H1 (cell line): ENCODE results near the gene WDR93.

Experiments
- CREB1 ChIP-seq: IDR thresholded peaks from 2 replicates; pipeline ENCODE4 v1.6.1; 2012; ENCODE audit warnings: inconsistent platforms
- EP300 ChIP-seq, 2 experiments: IDR thresholded peaks; 1 replicate in 1 of 2; 2 replicates in 1 of 2; pipeline ENCODE4 v1.6.1; 2011 to 2012; ENCODE audit warnings: low read depth in 2 of 2, low read length in 2 of 2, mild to moderate bottlenecking in 2 of 2, borderline replicate concordance in 1 of 2, inconsistent platforms in 1 of 2, moderate library complexity in 1 of 2
- EZH2 ChIP-seq: fragments of 200-600 bp; sonication (generic); IDR thresholded peaks from 2 replicates; pipeline ENCODE4 v1.7.1; 2012; ENCODE audit warnings: low read depth, mild to moderate bottlenecking, moderate library complexity, low read length, inconsistent platforms; ENCODE audit not compliant: severe bottlenecking
- FOSL1 ChIP-seq: IDR thresholded peaks from 2 replicates; pipeline ENCODE4 v1.6.1; 2011; ENCODE audit warnings: mild to moderate bottlenecking, low read depth, low read length, moderate library complexity; ENCODE audit not compliant: insufficient read depth
- GTF2F1 ChIP-seq: IDR thresholded peaks from 2 replicates; pipeline ENCODE4 v1.6.1; 2012; ENCODE audit warnings: low read depth, low read length, improper control_type of control experiment, borderline replicate concordance
- MAFK ChIP-seq: IDR thresholded peaks from 2 replicates; pipeline ENCODE4 v1.6.1; 2012; ENCODE audit warnings: low read depth, mild to moderate bottlenecking, improper control_type of control experiment, low read length
- POLR2A ChIP-seq, 2 experiments: IDR thresholded peaks; 1 replicate in 1 of 2; 2 replicates in 1 of 2; pipeline ENCODE4 v1.6.1; 2011; ENCODE audit warnings: low read depth in 2 of 2, low read length in 2 of 2, mild to moderate bottlenecking in 2 of 2; ENCODE audit errors: control extremely low read depth in 1 of 2
- POLR2AphosphoS5 ChIP-seq: IDR thresholded peaks from 2 replicates; pipeline ENCODE4 v1.6.1; 2011; ENCODE audit warnings: low read depth, low read length
- RBBP5 ChIP-seq: IDR thresholded peaks from 2 replicates; pipeline ENCODE4 v1.7.1; 2012; ENCODE audit warnings: low read depth, mild to moderate bottlenecking, inconsistent platforms, low read length, moderate library complexity, borderline replicate concordance
- SIX5 ChIP-seq: IDR thresholded peaks from 2 replicates; pipeline ENCODE4 v1.6.1; 2011; ENCODE audit warnings: mild to moderate bottlenecking, low read depth, low read length
- SP1 ChIP-seq: IDR thresholded peaks from 2 replicates; pipeline ENCODE4 v1.6.1; 2011; ENCODE audit warnings: low read depth, low read length
- SRF ChIP-seq: IDR thresholded peaks from 2 replicates; pipeline ENCODE4 v1.6.1; 2011; ENCODE audit warnings: mild to moderate bottlenecking, low read depth, low read length, moderate library complexity
- TAF1 ChIP-seq: IDR thresholded peaks from 2 replicates; pipeline ENCODE4 v1.6.1; 2011; ENCODE audit warnings: mild to moderate bottlenecking, low read depth, low read length
- TF ChIP-seq, protein P1 (sequence below), 3 experiments: IDR thresholded peaks; 1 replicate in 2 of 3; 2 replicates in 1 of 3; pipeline versions ENCODE4 v1.5.1 to v1.6.1; 2011; ENCODE audit warnings: low read length in 3 of 3, mild to moderate bottlenecking in 3 of 3, inconsistent platforms in 2 of 3, low read depth in 1 of 3, moderate library complexity in 1 of 3; ENCODE audit not compliant: insufficient read depth in 1 of 3; ENCODE audit errors: control extremely low read depth in 1 of 3

DNA sequence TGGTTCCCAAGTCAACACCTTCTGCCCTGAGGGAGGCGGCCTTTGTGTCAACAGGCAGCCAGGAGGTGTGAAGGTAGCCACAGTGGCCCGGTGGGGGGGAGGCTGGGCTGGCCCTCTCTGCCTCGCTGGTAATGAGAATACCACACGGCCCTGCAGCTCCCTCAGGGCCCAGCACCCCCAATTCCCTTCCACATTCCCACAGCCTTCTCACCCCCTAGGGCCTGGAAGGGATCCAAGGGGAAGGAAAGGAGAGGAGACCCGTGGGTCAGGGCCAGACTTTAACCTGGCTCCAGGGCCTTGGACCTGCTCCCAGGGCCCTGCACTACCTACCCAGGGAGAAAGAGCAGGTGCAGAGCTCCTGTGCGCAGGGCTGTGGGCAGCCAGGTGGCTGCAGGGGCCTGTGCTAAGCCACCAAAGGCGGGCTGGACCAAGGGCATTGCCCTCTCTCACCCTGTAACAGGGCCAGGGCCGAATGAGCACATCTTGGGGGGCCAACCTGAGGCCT is 76.9 kb downstream of the WDR93 start:
- no peak for TF ChIP-seq SP1
- TF ChIP-seq RBBP5: no peak
- TF ChIP-seq MAFK: no peak
- TF ChIP-seq POLR2A (IDR thresholded peaks at IDR 0.05; ENCODE audit: control extremely low read depth in 1 of 2, low read depth in 2 of 2, low read length in 2 of 2): no peak
- no peak for TF ChIP-seq SIX5
- no peak for TF ChIP-seq CREB1
- TF ChIP-seq, protein P1, sequence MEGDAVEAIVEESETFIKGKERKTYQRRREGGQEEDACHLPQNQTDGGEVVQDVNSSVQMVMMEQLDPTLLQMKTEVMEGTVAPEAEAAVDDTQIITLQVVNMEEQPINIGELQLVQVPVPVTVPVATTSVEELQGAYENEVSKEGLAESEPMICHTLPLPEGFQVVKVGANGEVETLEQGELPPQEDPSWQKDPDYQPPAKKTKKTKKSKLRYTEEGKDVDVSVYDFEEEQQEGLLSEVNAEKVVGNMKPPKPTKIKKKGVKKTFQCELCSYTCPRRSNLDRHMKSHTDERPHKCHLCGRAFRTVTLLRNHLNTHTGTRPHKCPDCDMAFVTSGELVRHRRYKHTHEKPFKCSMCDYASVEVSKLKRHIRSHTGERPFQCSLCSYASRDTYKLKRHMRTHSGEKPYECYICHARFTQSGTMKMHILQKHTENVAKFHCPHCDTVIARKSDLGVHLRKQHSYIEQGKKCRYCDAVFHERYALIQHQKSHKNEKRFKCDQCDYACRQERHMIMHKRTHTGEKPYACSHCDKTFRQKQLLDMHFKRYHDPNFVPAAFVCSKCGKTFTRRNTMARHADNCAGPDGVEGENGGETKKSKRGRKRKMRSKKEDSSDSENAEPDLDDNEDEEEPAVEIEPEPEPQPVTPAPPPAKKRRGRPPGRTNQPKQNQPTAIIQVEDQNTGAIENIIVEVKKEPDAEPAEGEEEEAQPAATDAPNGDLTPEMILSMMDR (IDR thresholded peaks at IDR 0.05; ENCODE audit: control extremely low read depth in 1 of 3, insufficient read depth in 1 of 3, low read depth in 1 of 3, low read length in 3 of 3): no peak
- no peak for TF ChIP-seq EZH2
- TF ChIP-seq TAF1: no peak
- no peak for TF ChIP-seq POLR2AphosphoS5
- no peak for TF ChIP-seq EP300 (IDR thresholded peaks at IDR 0.05; ENCODE audit: borderline replicate concordance in 1 of 2, low read depth in 2 of 2, low read length in 2 of 2)
- TF ChIP-seq FOSL1: no peak
- no peak for TF ChIP-seq SRF
- no peak for TF ChIP-seq GTF2F1
